HepG2 (cell line): ENCODE measurements around the gene KRT3.

Experiments used
- ARNT ChIP-seq: fragments of 450-650 bp; IDR thresholded peaks from 2 replicates; pipeline ENCODE4 v1.6.1; 2017
- ATF7-NPFF ChIP-seq: sonication (generic); formaldehyde crosslinking; IDR thresholded peaks from 2 replicates; pipeline ENCODE4 v1.8.1; 2023; ENCODE audit warnings: mild to moderate bottlenecking, low read depth, missing genetic modification reagents, moderate library complexity
- EP300 ChIP-seq, 3 experiments: sonication (generic) in 1 of 3; formaldehyde crosslinking in 1 of 3; IDR thresholded peaks; 2 replicates each; pipeline versions ENCODE4 v1.5.1 to v1.6.1; 2011 to 2020; ENCODE audit warnings: low read depth in 2 of 3, low read length in 2 of 3, borderline replicate concordance in 1 of 3, improper control_type of control experiment in 1 of 3, mild to moderate bottlenecking in 1 of 3, missing genetic modification reagents in 1 of 3, moderate library complexity in 1 of 3
- HNRNPH1 ChIP-seq: fragments of 200-400 bp; formaldehyde crosslinking; optimal IDR thresholded peaks from 2 replicates; pipeline ENCODE3; 2017; ENCODE audit warnings: mild to moderate bottlenecking, low read depth, low read length
- NFIC ChIP-seq: IDR thresholded peaks from 2 replicates; pipeline ENCODE4 v1.6.1; 2012; ENCODE audit warnings: mild to moderate bottlenecking, low read length, inconsistent platforms
- POLR2A ChIP-seq, 2 experiments: IDR thresholded peaks; 2 replicates each; pipeline ENCODE4 v1.6.1; 2011; ENCODE audit warnings: low read depth in 2 of 2, low read length in 2 of 2, mild to moderate bottlenecking in 1 of 2, moderate library complexity in 1 of 2; ENCODE audit not compliant: insufficient read depth in 1 of 2
- POLR2AphosphoS5 ChIP-seq: IDR thresholded peaks from 2 replicates; pipeline ENCODE4 v1.6.1; 2012; ENCODE audit warnings: low read depth, low read length
- RFX3 ChIP-seq: IDR thresholded peaks from 2 replicates; pipeline ENCODE4 v1.6.1; 2016; ENCODE audit warnings: missing biosample characterization, missing genetic modification reagents
- YY1 ChIP-seq: IDR thresholded peaks from 2 replicates; pipeline ENCODE4 v1.6.1; 2011; ENCODE audit warnings: low read length, low read depth, moderate library complexity, mild to moderate bottlenecking; ENCODE audit not compliant: insufficient read depth, insufficient replicate concordance
- ZNF317 ChIP-seq: sonication (generic); formaldehyde crosslinking; IDR thresholded peaks from 2 replicates; pipeline ENCODE4 v1.5.0; 2020; ENCODE audit warnings: mild to moderate bottlenecking, missing genetic modification reagents
- ZNF335 ChIP-seq: sonication (generic); formaldehyde crosslinking; IDR thresholded peaks from 2 replicates; pipeline ENCODE4 v1.4.0; 2020; ENCODE audit warnings: missing genetic modification reagents
- ZNF549 ChIP-seq: sonication (generic); formaldehyde crosslinking; IDR thresholded peaks from 2 replicates; pipeline ENCODE4 v1.5.0; 2020; ENCODE audit warnings: missing genetic modification reagents
- ZNF749 ChIP-seq: sonication (generic); formaldehyde crosslinking; IDR thresholded peaks from 2 replicates; pipeline ENCODE4 v1.8.0; 2022; ENCODE audit warnings: mild to moderate bottlenecking, missing genetic modification reagents, moderate library complexity, borderline replicate concordance
- TF ChIP-seq, protein P1 (sequence below): sonication (generic); formaldehyde crosslinking; IDR thresholded peaks from 2 replicates; pipeline ENCODE4 v1.5.0; 2020; ENCODE audit warnings: mild to moderate bottlenecking, missing genetic modification reagents, moderate library complexity

DNA sequence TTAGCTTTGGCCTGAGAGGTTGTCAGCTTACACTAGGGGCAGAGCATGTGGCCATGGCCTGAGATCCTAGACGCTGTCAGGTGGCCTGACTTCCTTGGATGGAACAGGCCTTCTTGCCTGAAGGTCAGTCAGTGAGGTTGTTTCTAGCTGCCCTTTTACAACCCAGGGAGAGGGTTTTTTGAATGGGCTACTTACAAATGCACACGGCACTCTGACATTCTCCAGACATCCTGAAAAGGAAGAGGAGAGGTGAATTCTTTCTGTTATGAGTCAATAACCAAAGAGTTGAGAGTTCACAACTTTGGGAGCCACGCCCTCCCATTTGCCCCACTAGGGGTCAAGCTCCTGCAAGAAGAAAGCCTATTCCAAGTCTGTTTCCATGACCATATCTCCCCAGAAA lies 26.6 kb downstream of the KRT3 start:
- TF ChIP-seq ZNF317 (CRISPR knock-in tag) (no peak), EP300 (IDR thresholded peaks at IDR 0.05; ENCODE audit: low read depth in 2 of 2, low read length in 2 of 2) (no peak), EP300 (CRISPR knock-in tag; IDR thresholded peaks at IDR 0.05; ENCODE audit: borderline replicate concordance) (no peak), NFIC (no peak), POLR2AphosphoS5 (no peak), POLR2A (IDR thresholded peaks at IDR 0.05; ENCODE audit: insufficient read depth in 1 of 2, low read depth in 2 of 2, low read length in 2 of 2) (no peak), ZNF549 (CRISPR knock-in tag) (no peak), ZNF749 (CRISPR knock-in tag) (no peak), RFX3 (CRISPR knock-in tag) (no peak), ZNF335 (CRISPR knock-in tag) (no peak), HNRNPH1 (no peak), YY1 (no peak), ATF7-NPFF (no peak), ARNT (no peak)
- TF ChIP-seq, protein P1, sequence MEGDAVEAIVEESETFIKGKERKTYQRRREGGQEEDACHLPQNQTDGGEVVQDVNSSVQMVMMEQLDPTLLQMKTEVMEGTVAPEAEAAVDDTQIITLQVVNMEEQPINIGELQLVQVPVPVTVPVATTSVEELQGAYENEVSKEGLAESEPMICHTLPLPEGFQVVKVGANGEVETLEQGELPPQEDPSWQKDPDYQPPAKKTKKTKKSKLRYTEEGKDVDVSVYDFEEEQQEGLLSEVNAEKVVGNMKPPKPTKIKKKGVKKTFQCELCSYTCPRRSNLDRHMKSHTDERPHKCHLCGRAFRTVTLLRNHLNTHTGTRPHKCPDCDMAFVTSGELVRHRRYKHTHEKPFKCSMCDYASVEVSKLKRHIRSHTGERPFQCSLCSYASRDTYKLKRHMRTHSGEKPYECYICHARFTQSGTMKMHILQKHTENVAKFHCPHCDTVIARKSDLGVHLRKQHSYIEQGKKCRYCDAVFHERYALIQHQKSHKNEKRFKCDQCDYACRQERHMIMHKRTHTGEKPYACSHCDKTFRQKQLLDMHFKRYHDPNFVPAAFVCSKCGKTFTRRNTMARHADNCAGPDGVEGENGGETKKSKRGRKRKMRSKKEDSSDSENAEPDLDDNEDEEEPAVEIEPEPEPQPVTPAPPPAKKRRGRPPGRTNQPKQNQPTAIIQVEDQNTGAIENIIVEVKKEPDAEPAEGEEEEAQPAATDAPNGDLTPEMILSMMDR, result no peak
